GM19397 (cell line): ENCODE data around the gene NDUFA11.

ENCODE experiments used
- ATAC-seq: cut with Tn5 transposase; IDR thresholded peaks from one replicate; pipeline ENCODE4 v1.9.1; 2021; ENCODE audit warnings: mild to moderate bottlenecking, moderate library complexity; ENCODE audit not compliant: unreplicated experiment

NDUFA11 gene

DNA sequence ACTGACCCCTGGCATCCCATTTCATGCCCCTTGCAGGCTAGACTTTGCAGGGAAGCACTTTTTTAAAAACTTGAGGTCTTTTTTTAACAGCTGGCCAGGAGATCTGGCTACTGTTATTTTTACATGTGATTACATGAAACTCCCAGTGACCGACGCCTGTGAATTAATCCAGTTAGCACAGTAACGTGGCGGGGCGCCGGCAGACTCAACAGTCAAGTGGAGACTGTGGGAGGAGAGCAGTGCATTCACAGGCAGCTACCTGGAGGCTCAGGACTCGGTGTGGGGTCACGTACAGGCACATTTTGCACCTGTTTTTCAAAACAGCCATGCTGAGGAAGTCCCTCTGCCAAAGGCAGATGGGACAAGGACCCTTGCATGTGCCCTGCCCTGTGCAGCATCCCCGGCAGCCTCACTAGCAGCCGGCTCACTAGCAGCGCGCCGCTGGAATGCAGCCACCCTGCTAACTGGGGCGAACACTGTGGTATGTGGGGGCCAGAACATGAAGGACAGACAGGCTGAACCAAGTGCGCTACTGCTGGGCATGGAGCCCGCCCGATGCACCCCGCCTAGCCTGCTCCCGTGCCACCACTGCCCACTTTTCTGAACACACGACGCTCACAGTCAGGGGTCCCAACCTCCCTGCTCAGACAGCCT lies 29.1 kb upstream of the NDUFA11 start:
- ATAC-seq: no peak

DNA sequence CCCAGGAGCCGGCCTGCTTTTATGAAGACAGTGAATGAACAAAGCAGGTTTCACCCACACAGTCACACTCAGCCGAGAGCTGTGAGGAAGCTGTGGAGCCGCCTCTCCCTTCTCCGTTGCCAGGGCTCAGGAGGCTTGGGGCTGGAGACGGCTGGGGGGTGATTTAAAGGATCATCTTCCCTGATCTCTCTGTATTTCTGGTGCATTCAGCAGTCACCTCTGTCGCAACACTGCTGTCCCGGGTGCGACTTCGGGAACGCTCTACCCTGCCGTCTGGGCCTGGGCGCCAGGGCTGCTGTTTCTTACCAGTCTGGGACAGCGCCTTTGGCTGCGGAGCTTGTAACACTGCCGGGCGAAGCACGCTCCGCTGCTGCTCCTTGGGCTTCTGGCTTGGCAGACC lies 28.6 kb upstream of the NDUFA11 start:
- no peak for ATAC-seq

DNA sequence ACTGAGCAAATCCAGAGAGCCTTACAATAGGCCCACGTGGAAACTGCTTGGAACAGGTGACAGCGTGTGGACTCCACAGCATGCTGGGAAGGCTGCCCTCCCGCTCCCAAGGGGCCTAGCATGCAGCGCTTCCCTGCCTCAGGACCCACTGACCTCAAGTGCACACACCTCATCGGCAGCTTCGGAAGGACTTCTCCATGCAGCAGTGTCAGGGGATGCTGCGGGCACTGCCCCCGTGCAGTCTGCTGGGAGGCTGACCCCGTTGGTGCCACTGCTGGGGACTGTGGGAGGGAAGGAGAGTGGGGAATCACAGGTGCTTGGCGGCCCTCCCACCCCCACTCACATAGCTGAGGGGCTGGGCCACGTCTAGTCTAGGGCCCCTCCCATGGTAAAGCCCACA lies 27.7 kb upstream of the NDUFA11 start:
- ATAC-seq: no peak

DNA sequence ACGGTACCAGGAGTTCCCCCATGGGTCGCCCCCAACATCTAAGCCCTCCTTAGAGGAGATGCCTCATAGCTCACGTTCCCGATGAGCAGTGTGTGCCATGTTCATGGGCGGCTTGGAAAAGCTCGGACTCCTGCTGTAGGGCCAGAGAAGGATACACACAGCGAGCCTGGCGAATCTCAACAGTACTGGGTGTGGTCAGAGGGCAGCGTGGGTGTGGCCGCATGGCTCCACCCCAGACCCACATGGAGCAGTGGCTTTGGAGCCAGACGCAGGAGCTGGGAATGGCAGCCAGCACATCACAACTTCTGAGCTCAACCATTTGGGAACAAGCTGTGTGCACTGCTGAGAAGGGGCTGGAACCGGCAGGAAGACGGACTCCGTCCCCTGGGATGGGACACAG lies 26.0 kb upstream of the NDUFA11 start:
- no peak for ATAC-seq

DNA sequence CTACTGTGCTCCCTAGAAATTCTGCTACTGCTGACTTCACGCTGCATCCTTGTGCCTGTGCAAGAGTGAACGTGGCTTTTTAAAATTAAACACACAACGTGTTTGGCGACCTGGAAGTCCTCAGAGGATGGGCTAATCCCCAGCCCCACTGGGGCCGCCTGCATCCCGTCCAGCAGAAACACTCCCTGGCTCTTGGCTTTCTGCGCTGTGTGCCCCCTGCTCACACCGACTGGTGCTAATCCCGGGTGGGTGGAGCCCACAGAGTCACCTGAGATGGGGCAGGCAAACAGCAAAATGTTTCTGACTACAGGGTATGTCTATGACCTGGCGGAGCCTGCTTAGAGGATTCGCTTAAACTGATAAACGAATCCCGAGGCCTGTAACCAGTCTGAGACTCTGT lies 25.6 kb upstream of the NDUFA11 start:
- no peak for ATAC-seq

DNA sequence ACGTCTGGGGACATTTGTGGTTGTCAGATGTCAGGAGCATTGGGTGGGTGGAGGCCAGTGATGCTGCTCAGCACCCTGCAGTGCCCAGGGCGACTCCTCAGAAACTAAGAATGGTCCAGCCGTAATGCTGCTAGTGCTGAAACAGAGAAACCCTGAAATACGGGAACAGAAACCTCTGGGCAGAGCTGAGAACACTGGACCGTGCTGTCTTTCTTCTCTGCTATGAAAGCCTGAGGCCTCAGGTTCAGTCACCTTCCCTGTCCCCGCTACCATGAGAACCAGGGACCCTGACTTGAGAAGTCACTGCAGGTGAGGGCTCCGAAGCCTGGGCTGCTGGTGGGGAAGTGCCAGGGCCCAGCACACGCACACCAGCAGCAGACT lies 23.8 kb upstream of the NDUFA11 start:
- ATAC-seq: no peak

DNA sequence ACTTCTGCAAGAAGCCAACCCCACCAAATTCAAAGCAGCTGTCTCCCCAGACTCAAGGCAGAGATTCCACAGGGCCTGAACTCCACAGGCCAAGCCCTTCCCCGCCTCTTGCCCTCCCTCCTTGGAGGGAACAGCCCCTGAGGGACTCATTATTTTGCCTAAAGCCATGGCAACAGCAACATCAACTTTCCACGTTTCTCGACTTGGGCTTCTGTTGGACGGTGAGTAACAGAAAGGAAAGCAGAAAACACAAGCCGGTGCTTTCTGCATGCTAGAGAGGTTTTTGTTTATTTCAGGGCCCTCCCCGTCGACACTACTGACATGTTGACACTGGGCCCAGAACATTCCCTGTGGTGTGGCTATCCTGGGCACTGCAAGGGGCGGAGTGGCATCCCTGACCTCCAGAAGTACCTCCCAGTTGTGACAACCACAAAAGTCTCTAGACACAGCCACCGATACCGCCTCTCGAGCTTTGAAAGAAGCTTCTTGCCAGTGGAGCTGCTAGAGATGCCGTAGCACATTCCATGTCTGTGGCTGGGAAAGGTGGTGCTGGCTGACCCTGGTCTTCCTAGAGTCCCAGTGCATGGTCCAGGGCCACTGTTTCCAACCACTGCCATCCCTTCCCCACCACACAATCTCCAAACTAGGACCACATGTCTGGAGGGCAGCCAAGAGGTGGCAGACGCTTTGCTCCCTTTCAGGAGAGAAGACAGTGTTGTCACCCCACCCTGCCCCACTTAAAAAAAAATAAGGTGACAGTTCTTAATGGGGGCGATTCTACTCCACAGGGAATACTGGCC lies 23.3 kb upstream of the NDUFA11 start:
- no peak for ATAC-seq

DNA sequence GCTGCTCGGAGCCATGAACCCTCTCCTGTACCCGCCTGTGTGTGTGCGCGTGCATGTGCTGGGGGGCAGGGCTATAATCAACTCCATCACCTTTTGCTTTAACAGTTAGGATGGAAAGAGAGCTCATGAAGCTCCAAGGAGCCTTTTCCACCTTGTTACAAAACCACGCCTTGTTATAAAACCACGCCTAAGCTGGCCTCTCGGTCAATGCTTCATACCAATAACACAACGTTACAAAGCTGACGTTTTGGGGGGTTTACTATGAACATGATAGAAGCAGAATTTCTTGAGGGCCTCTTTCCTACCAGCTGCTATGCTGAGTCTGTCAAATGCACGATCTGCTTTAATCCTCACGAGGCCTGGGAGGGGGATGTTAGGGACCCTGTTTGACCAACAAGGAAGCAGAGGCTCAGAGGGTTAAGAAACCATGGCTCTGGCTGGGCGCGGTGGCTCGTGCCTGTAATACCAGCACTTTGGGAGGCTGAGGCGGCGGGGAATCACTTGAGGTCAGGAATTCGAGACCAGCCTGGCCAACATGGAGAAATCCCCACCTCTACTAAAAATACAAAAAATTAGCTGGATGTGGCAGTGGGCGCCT lies 22.3 kb upstream of the NDUFA11 start:
- no peak for ATAC-seq

DNA sequence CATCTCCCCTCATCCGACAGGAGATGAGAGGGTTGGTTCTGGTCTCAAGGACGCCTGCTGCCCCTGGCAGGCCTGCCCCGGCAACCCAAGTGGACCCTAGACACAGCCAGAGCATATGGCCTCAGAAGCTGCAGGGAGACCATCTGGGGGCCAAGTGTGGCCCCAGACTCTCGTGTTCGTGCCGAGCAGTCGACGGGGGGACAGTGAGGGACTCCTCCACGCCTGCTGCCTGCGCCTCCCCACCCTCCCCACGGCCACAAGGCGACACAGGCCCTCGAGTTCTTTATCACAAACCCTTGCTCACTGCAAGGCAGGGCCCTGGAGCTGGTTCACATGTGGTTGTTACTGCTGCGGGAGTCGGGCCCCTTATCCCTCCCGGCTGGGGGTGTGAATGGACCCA lies 19.8 kb upstream of the NDUFA11 start:
- ATAC-seq: no peak

DNA sequence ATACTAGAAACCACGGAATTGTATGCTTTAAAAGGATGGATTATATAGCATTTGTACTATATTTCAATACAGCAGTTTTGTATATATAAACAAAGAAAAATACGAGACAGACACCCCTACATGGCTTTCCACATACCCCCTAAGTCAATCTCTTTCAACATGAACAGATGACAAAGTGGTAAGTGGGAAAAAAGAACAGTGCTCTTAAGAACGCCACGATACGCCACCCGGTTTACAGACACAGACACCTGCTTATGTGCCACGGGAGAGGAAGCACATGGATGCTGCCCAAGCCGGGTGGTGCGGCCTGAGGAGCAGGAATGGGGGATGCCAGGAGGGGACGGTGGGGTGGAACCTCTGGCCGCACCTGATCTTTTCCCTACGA lies 18.6 kb upstream of the NDUFA11 start:
- no peak for ATAC-seq

DNA sequence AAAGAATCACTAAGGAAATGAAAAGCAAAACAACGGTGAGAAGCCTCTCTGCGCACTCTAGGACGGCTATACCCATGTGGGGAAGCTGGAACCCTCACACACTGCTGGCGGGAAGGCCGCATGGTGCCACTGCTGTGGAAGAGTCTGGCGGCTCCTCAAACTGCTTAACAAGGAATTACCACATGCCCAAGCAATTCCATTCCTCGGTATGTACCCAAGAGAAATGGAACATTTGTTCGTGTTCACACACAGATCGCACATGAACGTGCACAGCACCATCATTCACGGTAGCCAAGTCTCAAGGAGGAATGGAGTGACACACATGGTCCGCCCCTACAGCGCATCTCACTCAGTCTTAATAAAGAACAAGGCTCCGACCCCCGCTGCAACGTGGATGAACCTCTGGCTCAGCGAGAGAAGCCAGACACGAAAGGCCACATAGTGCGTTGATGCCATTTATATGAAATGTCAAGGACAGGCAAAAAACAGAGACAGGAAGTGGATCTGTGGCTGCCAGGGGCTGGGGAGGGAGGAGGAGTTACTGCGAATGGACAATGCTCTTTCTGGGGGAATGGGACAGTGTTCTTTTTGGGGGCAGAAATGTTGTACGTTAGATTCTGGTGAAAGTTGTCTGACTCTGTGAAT lies 18.0 kb upstream of the NDUFA11 start:
- no peak for ATAC-seq

DNA sequence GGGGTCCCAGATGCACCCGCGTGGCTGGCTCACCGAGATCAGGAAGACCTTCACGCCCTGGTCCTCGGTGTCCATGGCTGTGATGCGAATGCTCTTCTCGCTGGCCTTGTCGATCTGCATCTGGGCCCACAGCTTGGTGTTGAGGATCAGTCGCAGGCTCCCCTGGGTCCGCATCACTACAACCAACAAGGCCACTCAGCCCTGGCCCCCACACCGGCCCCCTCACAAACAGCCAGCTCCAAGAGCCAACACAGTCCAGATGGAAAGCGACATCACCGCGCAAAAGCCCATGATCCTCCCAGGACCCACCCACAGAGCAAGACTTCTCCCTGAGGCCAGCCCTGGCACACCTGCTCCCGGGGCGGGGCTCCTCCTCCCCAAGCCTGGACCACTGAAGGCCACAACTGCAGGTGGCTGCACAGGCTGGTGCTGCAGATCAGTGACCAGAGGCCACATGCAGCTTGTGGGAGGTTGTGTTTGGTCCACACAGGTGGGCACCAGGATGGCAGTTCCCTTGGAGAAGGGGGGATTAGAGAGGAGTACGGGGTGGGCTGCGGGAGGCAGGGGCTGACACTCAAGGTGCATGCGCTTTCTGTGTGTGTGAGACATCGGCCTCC lies 15.0 kb upstream of the NDUFA11 start:
- no peak for ATAC-seq

DNA sequence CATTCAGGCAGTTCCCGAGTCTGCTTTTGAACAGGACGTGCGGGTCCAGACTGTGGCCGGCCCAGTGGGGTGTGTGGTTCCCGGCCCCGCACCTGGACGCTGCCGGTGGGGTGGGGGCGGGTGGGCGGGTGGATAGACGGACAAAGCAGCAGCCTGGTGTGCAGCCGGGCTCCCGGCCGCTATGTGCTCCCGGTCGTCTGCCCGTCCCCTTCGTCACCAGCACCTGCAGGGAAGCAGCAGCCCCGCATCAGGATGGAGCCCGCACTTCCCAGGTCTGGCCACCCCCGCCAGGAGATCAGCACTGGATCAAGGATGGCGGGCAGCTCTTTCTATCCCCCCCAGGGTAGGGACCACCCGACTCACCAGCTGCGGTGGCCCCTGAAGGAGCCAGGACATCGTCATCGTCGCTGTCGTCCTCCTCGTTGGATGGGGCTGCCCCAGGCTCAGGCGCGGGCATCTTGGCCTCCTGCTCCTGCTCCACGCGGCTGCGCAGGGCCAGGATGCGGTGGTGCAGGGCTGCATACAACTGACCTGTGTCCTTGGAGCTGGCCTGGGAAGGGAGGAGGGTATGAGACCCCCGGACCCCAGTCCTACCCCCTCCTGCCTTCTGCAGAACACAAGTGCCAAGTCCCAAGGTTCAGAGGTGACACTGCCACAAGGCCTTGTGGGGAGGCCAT lies 14.0 kb upstream of the NDUFA11 start:
- ATAC-seq: no peak

DNA sequence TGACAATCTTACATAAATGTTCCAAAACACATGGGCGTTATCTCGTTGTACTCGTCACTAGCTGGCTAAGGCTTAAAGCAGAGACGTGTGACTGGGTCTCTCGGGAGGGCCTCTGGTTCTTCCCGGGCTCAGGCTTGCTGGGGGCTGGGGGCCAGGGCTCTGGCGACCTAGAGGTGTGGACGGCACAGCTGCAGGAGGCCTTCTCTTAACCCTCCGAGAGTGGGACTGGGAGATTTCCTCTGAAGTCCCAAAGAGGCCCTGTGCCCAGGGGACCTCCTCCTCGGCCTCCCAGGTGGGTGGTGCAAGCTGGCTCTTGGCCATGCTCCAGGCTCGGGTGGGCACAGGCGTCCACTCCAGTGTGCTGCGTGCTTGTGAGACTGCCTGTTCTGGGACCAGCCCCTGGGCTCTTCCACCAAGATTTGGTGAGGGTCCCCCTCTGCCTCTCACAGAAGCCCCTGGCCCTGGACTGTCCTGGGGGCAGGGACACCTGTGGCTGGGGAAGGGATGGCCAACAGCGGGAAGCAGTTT lies 12.7 kb upstream of the NDUFA11 start:
- no peak for ATAC-seq

DNA sequence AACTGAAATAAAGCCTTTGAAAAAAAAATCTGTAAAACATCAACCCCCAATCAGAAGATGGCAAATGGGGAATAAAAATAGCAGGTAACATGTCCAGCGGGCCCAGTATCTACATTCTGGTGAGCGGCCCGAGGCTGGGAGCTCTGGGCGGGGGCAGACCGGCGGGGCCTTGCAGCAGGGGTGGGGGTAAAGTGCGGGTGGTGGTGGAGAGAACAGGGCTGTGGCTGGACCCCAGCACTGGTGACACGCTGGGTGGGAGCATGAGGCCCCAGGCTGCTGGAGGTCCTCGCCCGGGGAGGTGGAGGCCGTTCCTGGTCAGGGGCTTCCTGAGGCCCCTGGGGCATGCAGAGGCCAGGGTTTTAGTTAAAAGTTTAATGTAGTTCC lies 12.2 kb upstream of the NDUFA11 start:
- ATAC-seq: no peak

DNA sequence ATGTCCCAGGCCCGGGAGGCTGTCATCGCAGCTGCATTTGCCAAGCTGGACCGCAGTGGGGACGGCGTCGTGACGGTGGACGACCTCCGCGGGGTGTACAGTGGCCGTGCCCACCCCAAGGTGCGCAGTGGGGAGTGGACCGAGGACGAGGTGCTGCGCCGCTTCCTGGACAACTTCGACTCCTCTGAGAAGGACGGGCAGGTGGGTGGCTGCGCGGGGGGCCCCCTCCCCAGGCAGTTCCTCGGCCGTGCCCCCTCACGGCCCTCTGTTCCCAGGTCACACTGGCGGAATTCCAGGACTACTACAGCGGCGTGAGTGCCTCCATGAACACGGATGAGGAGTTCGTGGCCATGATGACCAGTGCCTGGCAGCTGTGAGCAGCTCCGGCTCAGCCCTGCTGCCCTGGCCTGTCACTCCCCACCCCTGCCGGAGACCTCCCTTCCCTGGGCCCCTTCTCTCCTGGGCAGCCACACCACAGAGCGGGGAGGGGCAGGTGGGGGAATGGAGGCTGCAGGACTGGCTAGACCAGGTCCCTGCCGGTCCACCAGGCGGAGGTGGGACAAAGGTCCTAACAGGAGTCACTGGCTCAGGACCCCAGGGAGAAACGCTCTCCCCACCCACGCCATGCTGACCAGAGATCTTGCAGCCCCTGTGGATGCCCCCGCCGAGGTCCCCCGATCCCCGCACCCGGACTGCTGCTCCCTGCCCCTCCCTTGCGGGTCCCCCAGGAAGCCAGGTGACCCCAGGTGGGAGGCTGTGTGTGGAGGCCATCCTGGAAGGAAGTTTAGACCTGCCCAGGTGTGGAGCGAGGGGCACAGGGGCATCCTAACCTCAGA lies 11.6 kb upstream of the NDUFA11 start:
- no peak for ATAC-seq

DNA sequence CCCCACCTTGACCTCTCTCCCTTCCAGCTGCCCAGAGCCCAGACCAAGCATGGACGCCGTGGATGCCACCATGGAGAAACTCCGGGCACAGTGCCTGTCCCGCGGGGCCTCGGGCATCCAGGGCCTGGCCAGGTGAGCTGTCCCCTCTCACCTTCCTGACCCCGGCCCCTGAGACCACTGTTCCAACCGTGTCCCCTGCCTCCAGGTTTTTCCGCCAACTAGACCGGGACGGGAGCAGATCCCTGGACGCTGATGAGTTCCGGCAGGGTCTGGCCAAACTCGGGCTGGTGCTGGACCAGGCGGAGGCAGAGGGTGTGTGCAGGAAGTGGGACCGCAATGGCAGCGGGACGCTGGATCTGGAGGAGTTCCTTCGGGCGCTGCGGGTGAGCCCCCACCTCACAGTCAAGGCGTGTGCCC lies 10.8 kb upstream of the NDUFA11 start:
- ATAC-seq: no peak

DNA sequence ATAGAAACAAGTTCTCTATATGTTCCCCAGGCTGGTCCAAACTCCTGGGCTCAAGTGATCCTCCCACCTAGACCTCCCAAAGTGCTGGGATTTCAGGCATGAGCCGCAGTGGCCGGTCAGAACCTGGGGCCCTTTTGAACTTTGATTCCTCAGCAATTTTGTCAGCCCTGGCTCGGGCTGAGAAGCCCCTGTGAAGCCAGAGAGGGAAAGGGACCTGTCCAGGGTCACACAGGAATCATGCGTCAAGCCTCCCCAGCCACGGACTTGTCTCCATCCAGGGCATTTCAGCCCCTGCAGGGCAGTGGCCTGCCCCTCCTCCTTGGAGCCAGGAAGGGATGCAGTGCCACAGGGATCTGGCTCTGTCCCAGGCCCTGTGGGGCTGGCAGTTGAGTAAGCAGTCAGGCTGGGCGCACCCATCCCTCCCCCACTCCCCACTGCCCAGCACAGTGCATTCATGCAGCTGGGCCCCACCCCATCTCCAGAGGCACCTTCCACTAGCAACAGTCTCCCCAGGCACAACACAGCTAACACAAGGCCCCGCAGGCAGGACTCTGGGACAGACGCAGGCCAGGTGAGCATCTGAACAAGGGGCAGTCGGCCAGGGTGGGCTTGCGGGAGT lies 10.3 kb upstream of the NDUFA11 start, which contains the start of gene CAPS:
Gene CAPS (plus strand): TSS at position 516 of the 619 bp plus-strand sequence. CDS start 153 bp downstream, outside the sequence.
- no peak for ATAC-seq

DNA sequence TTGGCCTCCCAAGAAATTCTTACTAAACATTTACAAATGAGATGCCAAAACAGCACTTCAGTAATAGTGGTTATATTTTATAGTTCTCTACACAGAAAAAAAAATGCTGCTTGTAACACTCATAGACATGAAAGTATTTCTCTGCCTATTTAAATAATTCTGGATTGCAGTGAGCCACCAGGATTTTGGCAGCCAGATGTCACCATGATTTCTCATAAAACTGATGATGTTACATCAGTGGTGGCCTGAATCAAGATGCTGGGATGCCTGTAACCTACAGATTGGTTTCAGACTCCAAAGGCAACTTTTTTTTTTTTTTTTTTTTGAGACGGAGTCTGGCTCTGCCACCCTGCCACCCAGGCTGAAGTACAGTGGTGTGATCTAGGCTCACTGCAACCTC lies 7.8 kb upstream of the NDUFA11 start:
- ATAC-seq: no peak
